Fibroblast of lung (primary cell): ENCODE data around the gene TBC1D25.

Source experiments
- CTCF ChIP-seq, 2 donors: IDR thresholded peaks in 1 of 2; conservative IDR thresholded peaks in 1 of 2; 1 replicate in 1 of 2; 2 replicates in 1 of 2; pipeline ENCODE4 v1.5.1; 2011 to 2012; ENCODE audit warnings: low read length in 2 of 2, control low read depth in 1 of 2, inconsistent platforms in 1 of 2, low read depth in 1 of 2, mild to moderate bottlenecking in 1 of 2
- EZH2 ChIP-seq: IDR thresholded peaks from 2 replicates; pipeline ENCODE4 v1.5.1; 2012; ENCODE audit warnings: low read length, control low read depth, mild to moderate bottlenecking; ENCODE audit errors: missing control alignments

- TF ChIP-seq EZH2 = no peak
- no peak for TF ChIP-seq CTCF (conservative IDR thresholded peaks at IDR 0.05 in 1 of 2, IDR thresholded peaks at IDR 0.05 in 1 of 2; ENCODE audit: low read depth in 1 of 2, low read length in 2 of 2)
Observed at GRCh38 chrX:48497871-48498270, 41.6 kb upstream of the TBC1D25 start.
